SU-DHL-6 (cell line): ENCODE data around the gene GPI.
"Not testable (repeated sequence)": the region's sequence is repeated elsewhere in the genome, so short reads cannot be mapped to it uniquely, and the experiment has no call there.

Experiments used
- H2AFZ ChIP-seq: fragments of 200-600 bp; sonication (generic); 2 replicates; pipeline ENCODE4 v1.6.1; 2014; ENCODE audit warnings: low read depth, mild to moderate bottlenecking, moderate library complexity, mixed read lengths, antibody characterized with exemption, low read length; ENCODE audit not compliant: severe bottlenecking
- H3F3A ChIP-seq: fragments of 200-600 bp; shearing (Covaris generic); 2 replicates; pipeline ENCODE4 v1.6.0; 2016; ENCODE audit warnings: antibody characterized with exemption, mild to moderate bottlenecking; ENCODE audit not compliant: insufficient read depth
- H3K27ac ChIP-seq: fragments of 200-600 bp; sonication (generic); 2 replicates; pipeline ENCODE4 v1.5.1; 2016; ENCODE audit warnings: low read depth, mild to moderate bottlenecking, low read length, moderate library complexity, mixed read lengths
- H3K27me3 ChIP-seq: fragments of 200-600 bp; sonication (generic), shearing (Covaris generic); 2 replicates; pipeline ENCODE4 v1.6.0; 2014; ENCODE audit warnings: mild to moderate bottlenecking, low read length
- H3K36me3 ChIP-seq: fragments of 200-600 bp; sonication (generic); 2 replicates; pipeline ENCODE4 v1.6.1; 2014; ENCODE audit warnings: mild to moderate bottlenecking, low read length, mixed read lengths
- H3K4me2 ChIP-seq: fragments of 300-600, 200-600 bp; shearing (Covaris generic), sonication (generic); 2 replicates; pipeline ENCODE4 v1.6.0; 2014; ENCODE audit warnings: low read length, low read depth, mild to moderate bottlenecking; ENCODE audit not compliant: poor library complexity, severe bottlenecking
- H3K4me3 ChIP-seq: fragments of 200-600 bp; sonication (generic); 2 replicates; pipeline ENCODE4 v1.5.1; 2014; ENCODE audit warnings: antibody characterized with exemption, low read length, mild to moderate bottlenecking, mixed read lengths; ENCODE audit not compliant: insufficient read depth, poor library complexity, severe bottlenecking
- H3K79me2 ChIP-seq: fragments of 200-600 bp; sonication (generic); 2 replicates; pipeline ENCODE4 v1.6.1; 2014; ENCODE audit warnings: mild to moderate bottlenecking, low read length, moderate library complexity; ENCODE audit not compliant: insufficient read depth
- H3K9ac ChIP-seq: fragments of 200-600 bp; sonication (generic); 2 replicates; pipeline ENCODE4 v1.7.0; 2014; ENCODE audit warnings: mild to moderate bottlenecking, low read length
- H3K9me2 ChIP-seq: fragments of 200-600 bp; sonication (generic); replicated peaks from 2 replicates; pipeline ENCODE4 v1.6.1; 2014; ENCODE audit warnings: low read length; ENCODE audit not compliant: insufficient read depth
- H3K9me3 ChIP-seq: fragments of 200-600 bp; sonication (generic); 2 replicates; pipeline ENCODE4 v1.6.1; 2014; ENCODE audit warnings: low read length, mixed read lengths; ENCODE audit not compliant: insufficient read depth
- H4K20me1 ChIP-seq: fragments of 200-600 bp; sonication (generic); 2 replicates; pipeline ENCODE4 v1.6.1; 2014; ENCODE audit warnings: low read depth, mild to moderate bottlenecking, antibody characterized with exemption, low read length, moderate library complexity, mixed read lengths
- EZH2phosphoT487 ChIP-seq: fragments of 200-600 bp; sonication (generic), shearing (Covaris generic); conservative IDR thresholded peaks from 2 replicates; pipeline ENCODE4 v1.6.1; 2018; ENCODE audit warnings: mild to moderate bottlenecking, antibody characterized with exemption, low read length, moderate library complexity, mixed read lengths
- TF ChIP-seq, protein P1 (sequence below): fragments of 200-600 bp; sonication (generic); IDR thresholded peaks from one replicate; pipeline ENCODE4 v1.5.1; 2017; ENCODE audit warnings: antibody characterized with exemption, mild to moderate bottlenecking, low read length, moderate library complexity; ENCODE audit not compliant: insufficient read depth, poor library complexity, severe bottlenecking

The GPI gene

GRCh38 chr19:34399886-34400285 lies 34.9 kb downstream of the GPI start:
- Histone ChIP-seq H3K9ac (no peak overlapping the region), H3K79me2 (peaks cover 5% of the 10 kb centered on the region), H3F3A (peaks cover 21% of the 10 kb centered on the region), H4K20me1 (no peaks in the 10 kb centered on the region), H3K4me3 (no peak overlapping the region), H3K36me3 (0 out of 2 replicates have a peak, but pooled peaks cover 5% of the 10 kb centered on the region), H3K4me2 (no peak overlapping the region), H3K9me2 (no peaks in the 10 kb centered on the region), H3K27me3 (no peaks in the 10 kb centered on the region), H3K27ac (no peak overlapping the region), H3K9me3 (no peaks in the 10 kb centered on the region), H2AFZ (no peak overlapping the region)
- TF ChIP-seq, protein P1, sequence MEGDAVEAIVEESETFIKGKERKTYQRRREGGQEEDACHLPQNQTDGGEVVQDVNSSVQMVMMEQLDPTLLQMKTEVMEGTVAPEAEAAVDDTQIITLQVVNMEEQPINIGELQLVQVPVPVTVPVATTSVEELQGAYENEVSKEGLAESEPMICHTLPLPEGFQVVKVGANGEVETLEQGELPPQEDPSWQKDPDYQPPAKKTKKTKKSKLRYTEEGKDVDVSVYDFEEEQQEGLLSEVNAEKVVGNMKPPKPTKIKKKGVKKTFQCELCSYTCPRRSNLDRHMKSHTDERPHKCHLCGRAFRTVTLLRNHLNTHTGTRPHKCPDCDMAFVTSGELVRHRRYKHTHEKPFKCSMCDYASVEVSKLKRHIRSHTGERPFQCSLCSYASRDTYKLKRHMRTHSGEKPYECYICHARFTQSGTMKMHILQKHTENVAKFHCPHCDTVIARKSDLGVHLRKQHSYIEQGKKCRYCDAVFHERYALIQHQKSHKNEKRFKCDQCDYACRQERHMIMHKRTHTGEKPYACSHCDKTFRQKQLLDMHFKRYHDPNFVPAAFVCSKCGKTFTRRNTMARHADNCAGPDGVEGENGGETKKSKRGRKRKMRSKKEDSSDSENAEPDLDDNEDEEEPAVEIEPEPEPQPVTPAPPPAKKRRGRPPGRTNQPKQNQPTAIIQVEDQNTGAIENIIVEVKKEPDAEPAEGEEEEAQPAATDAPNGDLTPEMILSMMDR: no peak
- no peak for TF ChIP-seq EZH2phosphoT487

DNA sequence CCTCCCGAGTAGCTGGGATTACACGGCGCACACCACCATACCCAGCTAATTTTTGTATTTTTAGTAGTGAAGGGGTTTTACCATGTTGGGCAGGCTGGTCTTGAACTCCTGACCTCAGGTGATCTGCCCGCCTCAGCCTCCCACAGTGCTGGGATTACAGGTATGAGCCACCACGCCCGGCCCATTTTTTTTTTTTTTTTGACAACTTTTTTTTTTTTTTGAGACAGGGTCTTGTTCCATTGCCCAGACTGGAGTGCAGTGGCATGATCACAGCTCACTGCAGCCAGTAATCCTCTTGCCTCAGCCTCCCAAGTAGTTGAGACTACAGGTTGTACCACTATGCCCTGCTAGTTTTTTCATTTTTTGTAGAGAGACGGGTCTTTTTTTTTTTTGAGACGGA lies 35.8 kb downstream of the GPI start:
- Histone ChIP-seq H3F3A (peaks cover 21% of the 10 kb centered on the region), H3K79me2 (peaks cover 15% of the 10 kb centered on the region)
- H4K20me1 ChIP-seq, H3K9me3 ChIP-seq, H3K27ac ChIP-seq, H3K36me3 ChIP-seq, H3K9me2 ChIP-seq, H3K9ac ChIP-seq, H3K4me3 ChIP-seq, H2AFZ ChIP-seq, H3K27me3 ChIP-seq, H3K4me2 ChIP-seq: not testable (repeated sequence)

GRCh38 chr19:34402074-34402600 lies 37.1 kb downstream of the GPI start:
- Histone ChIP-seq H3K79me2 (peaks cover 23% of the 10 kb centered on the region), H3K36me3 (0 out of 2 replicates have a peak, but pooled peaks cover 3% of the 10 kb centered on the region), H3K4me3 (no peak overlapping the region), H3K9me2 (no peaks in the 10 kb centered on the region), H3K4me2 (no peak overlapping the region), H3K9ac (no peak overlapping the region), H3K9me3 (no peaks in the 10 kb centered on the region), H3K27me3 (no peaks in the 10 kb centered on the region), H3F3A (peaks cover 25% of the 10 kb centered on the region), H2AFZ (no peak overlapping the region), H4K20me1 (no peaks in the 10 kb centered on the region), H3K27ac (no peak overlapping the region)
- TF ChIP-seq, protein P1: no peak
- no peak for TF ChIP-seq EZH2phosphoT487

DNA sequence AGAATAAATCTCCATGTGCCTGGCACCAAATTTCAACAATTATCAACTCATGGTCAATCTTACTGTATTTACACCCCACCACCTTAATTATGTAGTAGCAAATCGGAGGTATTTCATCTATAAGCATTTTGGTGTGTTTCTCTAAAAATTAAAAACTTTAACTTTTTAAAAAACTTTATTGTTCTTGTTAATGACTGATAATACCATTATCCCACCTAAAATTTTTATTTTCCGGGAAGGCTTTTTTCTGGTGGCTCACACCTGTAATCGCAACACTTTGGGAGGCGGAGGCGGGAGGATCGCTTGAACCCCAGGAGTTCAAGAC lies 38.8 kb downstream of the GPI start:
- H3K9me3 ChIP-seq: no peaks in the 10 kb centered on the region
- peaks cover 22% of the 10 kb centered on the region for H3F3A ChIP-seq
- H3K27me3 ChIP-seq: no peaks in the 10 kb centered on the region
- H3K9ac ChIP-seq: peak overlapping the region; percentile 90
- H3K36me3 ChIP-seq: 0 out of 2 replicates have a peak, but pooled peaks cover 3% of the 10 kb centered on the region
- peak overlapping the region; percentile 96 for H2AFZ ChIP-seq
- peak overlapping the region; percentile 73 for H3K4me2 ChIP-seq
- TF ChIP-seq, protein P1: no peak
- no peak for TF ChIP-seq EZH2phosphoT487
- peak overlapping the region; percentile 76 for H3K4me3 ChIP-seq
- H4K20me1 ChIP-seq: no peaks in the 10 kb centered on the region
- H3K27ac ChIP-seq: 0 out of 2 replicates have a peak overlapping the region, but pooled peaks have one; percentile 66
- H3K9me2 ChIP-seq: no peaks in the 10 kb centered on the region
- peaks cover 34% of the 10 kb centered on the region for H3K79me2 ChIP-seq
